ENCODE measurements around the gene XKR8.

- TF ChIP-seq CTCF (conservative IDR thresholded peaks at IDR 0.05; ENCODE audit: low read length) (no peak), EZH2phosphoT487 (IDR thresholded peaks at IDR 0.05; ENCODE audit: borderline replicate concordance, low read depth, low read length) (no peak)
These were observed 14.6 kb downstream of the XKR8 start for GRCh38 chr1:27974417-27974781.
